ENCODE data around the gene RUFY4. TPM values are rescaled to one million over a fixed set of nuclear protein-coding genes. Genes with fewer than 3 reads are reported as not detected.

RUFY4 gene
- total RNA-seq, 1 experiment from 2014 or later, result 0.31 TPM

DNA sequence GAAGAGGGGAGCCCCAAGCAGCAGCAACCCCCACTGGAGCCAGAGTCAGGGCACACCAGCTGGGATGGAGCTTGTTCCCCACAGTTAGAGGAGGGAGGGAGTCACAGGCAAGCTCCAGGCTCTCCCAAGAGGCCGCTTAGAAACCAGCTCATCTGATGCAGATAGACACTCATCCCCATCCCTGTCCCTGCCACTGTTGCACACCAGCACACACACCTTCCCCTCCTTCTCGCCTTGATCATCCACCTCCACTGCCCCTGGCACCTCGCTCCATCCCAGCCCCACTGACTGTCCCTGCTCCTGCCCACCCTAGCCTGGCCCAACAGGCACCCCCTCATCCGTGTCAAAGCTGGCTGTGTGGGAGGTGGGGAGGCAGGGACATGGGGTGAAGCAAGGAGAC lies 1.5 kb upstream of the RUFY4 start:
- no peaks in the 10 kb centered on the region for H3K9me3 Mint-ChIP-seq
- ChIA-PET CTCF (interaction anchor here (0.9 kb wide), 1 partner anchor 33 kb away, joined by 3 read pairs; no protein-coding TSS in a partner anchor), POLR2A (no interaction called here)
- no peaks in the 10 kb centered on the region for H3K36me3 Mint-ChIP-seq
- DNase-seq (ENCODE audit: low spot score) (no peak), ATAC-seq (no peak)
- no peak overlapping the region for H3K27ac Mint-ChIP-seq
- peaks cover 17% of the 10 kb centered on the region for H3K4me1 Mint-ChIP-seq
- TF ChIP-seq MYBL2 (CRISPR knock-in tag; IDR thresholded peaks at IDR 0.05) (no peak), TEAD1 (CRISPR knock-in tag; IDR thresholded peaks at IDR 0.05) (no peak), ZNF396 (CRISPR knock-in tag; IDR thresholded peaks at IDR 0.05; ENCODE audit: borderline replicate concordance) (no peak), ZNF219 (CRISPR knock-in tag; IDR thresholded peaks at IDR 0.05; ENCODE audit: borderline replicate concordance) (no peak), JAZF1 (CRISPR knock-in tag; IDR thresholded peaks at IDR 0.05) (no peak), ZNF232 (CRISPR knock-in tag; IDR thresholded peaks at IDR 0.05) (no peak)
- TF ChIP-seq, protein P1, sequence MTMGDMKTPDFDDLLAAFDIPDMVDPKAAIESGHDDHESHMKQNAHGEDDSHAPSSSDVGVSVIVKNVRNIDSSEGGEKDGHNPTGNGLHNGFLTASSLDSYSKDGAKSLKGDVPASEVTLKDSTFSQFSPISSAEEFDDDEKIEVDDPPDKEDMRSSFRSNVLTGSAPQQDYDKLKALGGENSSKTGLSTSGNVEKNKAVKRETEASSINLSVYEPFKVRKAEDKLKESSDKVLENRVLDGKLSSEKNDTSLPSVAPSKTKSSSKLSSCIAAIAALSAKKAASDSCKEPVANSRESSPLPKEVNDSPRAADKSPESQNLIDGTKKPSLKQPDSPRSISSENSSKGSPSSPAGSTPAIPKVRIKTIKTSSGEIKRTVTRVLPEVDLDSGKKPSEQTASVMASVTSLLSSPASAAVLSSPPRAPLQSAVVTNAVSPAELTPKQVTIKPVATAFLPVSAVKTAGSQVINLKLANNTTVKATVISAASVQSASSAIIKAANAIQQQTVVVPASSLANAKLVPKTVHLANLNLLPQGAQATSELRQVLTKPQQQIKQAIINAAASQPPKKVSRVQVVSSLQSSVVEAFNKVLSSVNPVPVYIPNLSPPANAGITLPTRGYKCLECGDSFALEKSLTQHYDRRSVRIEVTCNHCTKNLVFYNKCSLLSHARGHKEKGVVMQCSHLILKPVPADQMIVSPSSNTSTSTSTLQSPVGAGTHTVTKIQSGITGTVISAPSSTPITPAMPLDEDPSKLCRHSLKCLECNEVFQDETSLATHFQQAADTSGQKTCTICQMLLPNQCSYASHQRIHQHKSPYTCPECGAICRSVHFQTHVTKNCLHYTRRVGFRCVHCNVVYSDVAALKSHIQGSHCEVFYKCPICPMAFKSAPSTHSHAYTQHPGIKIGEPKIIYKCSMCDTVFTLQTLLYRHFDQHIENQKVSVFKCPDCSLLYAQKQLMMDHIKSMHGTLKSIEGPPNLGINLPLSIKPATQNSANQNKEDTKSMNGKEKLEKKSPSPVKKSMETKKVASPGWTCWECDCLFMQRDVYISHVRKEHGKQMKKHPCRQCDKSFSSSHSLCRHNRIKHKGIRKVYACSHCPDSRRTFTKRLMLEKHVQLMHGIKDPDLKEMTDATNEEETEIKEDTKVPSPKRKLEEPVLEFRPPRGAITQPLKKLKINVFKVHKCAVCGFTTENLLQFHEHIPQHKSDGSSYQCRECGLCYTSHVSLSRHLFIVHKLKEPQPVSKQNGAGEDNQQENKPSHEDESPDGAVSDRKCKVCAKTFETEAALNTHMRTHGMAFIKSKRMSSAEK (CRISPR knock-in tag; IDR thresholded peaks at IDR 0.05; ENCODE audit: borderline replicate concordance), result no peak
- TF ChIP-seq, protein P2, sequence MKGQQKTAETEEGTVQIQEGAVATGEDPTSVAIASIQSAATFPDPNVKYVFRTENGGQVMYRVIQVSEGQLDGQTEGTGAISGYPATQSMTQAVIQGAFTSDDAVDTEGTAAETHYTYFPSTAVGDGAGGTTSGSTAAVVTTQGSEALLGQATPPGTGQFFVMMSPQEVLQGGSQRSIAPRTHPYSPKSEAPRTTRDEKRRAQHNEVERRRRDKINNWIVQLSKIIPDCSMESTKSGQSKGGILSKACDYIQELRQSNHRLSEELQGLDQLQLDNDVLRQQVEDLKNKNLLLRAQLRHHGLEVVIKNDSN (CRISPR knock-in tag; IDR thresholded peaks at IDR 0.05), result no peak
- peaks cover 11% of the 10 kb centered on the region for H3K27me3 Mint-ChIP-seq (ENCODE audit: low read depth)
- H3K4me3 Mint-ChIP-seq, result no peak overlapping the region

DNA sequence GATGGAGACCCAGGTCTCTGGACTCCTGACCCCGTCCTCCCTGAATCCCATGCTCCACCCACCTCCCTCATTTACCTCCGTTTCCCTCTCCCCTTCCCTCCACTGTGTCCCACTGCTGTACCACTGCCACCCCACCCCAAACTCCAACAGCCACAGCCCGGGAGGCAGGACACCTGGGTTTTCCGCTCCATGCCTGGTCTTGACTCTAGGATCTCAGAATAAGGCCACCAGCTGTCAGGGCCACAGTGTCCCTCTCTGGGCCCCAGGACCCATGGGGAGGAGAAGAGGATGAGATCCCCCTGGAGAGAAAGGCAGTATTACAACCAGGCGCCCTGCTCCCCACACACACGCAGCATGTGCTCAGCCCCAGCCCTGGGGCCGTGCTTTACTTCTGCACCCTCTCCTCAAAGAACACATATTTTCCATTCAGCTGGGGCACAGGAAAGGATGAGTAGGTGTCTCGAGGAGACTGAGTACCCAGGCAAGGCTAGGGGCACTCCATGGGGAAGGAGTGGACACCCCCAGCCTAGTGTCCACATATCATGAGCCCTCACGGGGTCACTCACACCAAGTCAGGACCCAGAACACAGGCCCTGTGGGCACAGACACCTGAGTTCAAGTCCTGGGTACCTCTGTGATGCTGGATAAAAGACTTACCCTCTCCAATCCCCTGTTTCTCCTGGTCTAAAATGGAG lies 700 bp downstream of the RUFY4 start:
- ATAC-seq (no peak), DNase-seq (ENCODE audit: low spot score) (no peak)
- no peaks in the 10 kb centered on the region for H3K9me3 Mint-ChIP-seq
- H3K27ac Mint-ChIP-seq, result no peak overlapping the region
- TF ChIP-seq, protein P3, sequence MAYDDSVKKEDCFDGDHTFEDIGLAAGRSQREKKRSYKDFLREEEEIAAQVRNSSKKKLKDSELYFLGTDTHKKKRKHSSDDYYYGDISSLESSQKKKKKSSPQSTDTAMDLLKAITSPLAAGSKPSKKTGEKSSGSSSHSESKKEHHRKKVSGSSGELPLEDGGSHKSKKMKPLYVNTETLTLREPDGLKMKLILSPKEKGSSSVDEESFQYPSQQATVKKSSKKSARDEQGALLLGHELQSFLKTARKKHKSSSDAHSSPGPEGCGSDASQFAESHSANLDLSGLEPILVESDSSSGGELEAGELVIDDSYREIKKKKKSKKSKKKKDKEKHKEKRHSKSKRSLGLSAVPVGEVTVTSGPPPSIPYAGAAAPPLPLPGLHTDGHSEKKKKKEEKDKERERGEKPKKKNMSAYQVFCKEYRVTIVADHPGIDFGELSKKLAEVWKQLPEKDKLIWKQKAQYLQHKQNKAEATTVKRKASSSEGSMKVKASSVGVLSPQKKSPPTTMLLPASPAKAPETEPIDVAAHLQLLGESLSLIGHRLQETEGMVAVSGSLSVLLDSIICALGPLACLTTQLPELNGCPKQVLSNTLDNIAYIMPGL (CRISPR knock-in tag; IDR thresholded peaks at IDR 0.05), result 0 out of 2 replicates have a peak, but pooled peaks have one; percentile 0
- TF ChIP-seq MYBL2 (CRISPR knock-in tag; IDR thresholded peaks at IDR 0.05), result no peak
- no peak for TF ChIP-seq HMGA2 (CRISPR knock-in tag; IDR thresholded peaks at IDR 0.05)
- H3K4me1 Mint-ChIP-seq, result peaks cover 23% of the 10 kb centered on the region
- H3K36me3 Mint-ChIP-seq, result no peaks in the 10 kb centered on the region
- peaks cover 11% of the 10 kb centered on the region for H3K27me3 Mint-ChIP-seq (ENCODE audit: low read depth)
- H3K4me3 Mint-ChIP-seq, result no peak overlapping the region
- POLR2A ChIA-PET, result no interaction called here
- CTCF ChIA-PET, result interaction anchor here (0.8 to 1.5 kb wide), 22 partner anchors 9 to 452 kb away, joined by 3 to 24 read pairs (median 6); partner anchors contain the start of genes CXCR2 and TNS1

DNA sequence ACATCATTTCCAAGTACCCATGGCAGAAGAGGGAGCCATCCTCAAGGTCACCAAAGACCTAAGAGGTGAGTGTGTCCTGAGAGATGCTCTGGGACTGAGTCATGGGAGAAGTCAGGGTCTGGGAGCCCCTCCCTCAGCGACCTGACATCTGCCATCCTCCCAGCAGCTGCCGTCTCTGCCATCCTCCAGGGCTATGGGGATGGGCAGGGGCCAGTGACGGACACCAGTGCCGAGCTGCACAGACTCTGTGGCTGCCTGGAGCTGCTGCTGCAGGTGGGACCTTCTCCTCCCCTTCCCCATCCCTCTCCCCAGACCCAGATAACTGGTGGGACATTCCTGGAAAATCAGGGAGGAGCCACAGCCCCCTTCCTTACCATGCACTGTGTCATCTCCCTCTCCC lies 1.5 kb downstream of the RUFY4 start:
- Mint-ChIP-seq H3K36me3 (no peaks in the 10 kb centered on the region), H3K27ac (no peak overlapping the region), H3K4me1 (peaks cover 17% of the 10 kb centered on the region), H3K9me3 (no peaks in the 10 kb centered on the region), H3K27me3 (ENCODE audit: low read depth) (peaks cover 11% of the 10 kb centered on the region), H3K4me3 (no peak overlapping the region)
- ChIA-PET POLR2A (no interaction called here), CTCF (interaction anchor here (0.9 kb wide), 1 partner anchor 36 kb away, joined by 4 read pairs; no protein-coding TSS in a partner anchor)
- no peak for TF ChIP-seq OVOL2 (CRISPR knock-in tag; IDR thresholded peaks at IDR 0.05; ENCODE audit: borderline replicate concordance)
- TF ChIP-seq, protein P4, sequence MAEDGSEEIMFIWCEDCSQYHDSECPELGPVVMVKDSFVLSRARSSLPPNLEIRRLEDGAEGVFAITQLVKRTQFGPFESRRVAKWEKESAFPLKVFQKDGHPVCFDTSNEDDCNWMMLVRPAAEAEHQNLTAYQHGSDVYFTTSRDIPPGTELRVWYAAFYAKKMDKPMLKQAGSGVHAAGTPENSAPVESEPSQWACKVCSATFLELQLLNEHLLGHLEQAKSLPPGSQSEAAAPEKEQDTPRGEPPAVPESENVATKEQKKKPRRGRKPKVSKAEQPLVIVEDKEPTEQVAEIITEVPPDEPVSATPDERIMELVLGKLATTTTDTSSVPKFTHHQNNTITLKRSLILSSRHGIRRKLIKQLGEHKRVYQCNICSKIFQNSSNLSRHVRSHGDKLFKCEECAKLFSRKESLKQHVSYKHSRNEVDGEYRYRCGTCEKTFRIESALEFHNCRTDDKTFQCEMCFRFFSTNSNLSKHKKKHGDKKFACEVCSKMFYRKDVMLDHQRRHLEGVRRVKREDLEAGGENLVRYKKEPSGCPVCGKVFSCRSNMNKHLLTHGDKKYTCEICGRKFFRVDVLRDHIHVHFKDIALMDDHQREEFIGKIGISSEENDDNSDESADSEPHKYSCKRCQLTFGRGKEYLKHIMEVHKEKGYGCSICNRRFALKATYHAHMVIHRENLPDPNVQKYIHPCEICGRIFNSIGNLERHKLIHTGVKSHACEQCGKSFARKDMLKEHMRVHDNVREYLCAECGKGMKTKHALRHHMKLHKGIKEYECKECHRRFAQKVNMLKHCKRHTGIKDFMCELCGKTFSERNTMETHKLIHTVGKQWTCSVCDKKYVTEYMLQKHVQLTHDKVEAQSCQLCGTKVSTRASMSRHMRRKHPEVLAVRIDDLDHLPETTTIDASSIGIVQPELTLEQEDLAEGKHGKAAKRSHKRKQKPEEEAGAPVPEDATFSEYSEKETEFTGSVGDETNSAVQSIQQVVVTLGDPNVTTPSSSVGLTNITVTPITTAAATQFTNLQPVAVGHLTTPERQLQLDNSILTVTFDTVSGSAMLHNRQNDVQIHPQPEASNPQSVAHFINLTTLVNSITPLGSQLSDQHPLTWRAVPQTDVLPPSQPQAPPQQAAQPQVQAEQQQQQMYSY (CRISPR knock-in tag; IDR thresholded peaks at IDR 0.05), result no peak
- TF ChIP-seq, protein P3 (CRISPR knock-in tag; IDR thresholded peaks at IDR 0.05), result no peak
- no peak for TF ChIP-seq ESRRA (CRISPR knock-in tag; IDR thresholded peaks at IDR 0.05; ENCODE audit: borderline replicate concordance)
- TF ChIP-seq, protein P5, sequence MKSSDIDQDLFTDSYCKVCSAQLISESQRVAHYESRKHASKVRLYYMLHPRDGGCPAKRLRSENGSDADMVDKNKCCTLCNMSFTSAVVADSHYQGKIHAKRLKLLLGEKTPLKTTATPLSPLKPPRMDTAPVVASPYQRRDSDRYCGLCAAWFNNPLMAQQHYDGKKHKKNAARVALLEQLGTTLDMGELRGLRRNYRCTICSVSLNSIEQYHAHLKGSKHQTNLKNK (CRISPR knock-in tag; IDR thresholded peaks at IDR 0.05), result no peak
- no peak for ATAC-seq
- no peak for DNase-seq (ENCODE audit: low spot score)

All from WTC11 (cell line).